DND-41 (cell line): ENCODE measurements around the gene ZNRF4.

Experiments
- EZH2 ChIP-seq: IDR thresholded peaks from 3 replicates; pipeline ENCODE4 v1.6.1; 2012; ENCODE audit warnings: borderline replicate concordance, low read depth, mild to moderate bottlenecking, moderate library complexity, low read length, inconsistent platforms; ENCODE audit not compliant: severe bottlenecking
- TF ChIP-seq, protein P1 (sequence below): IDR thresholded peaks from 2 replicates; pipeline ENCODE4 v1.5.1; 2012; ENCODE audit warnings: borderline replicate concordance, low read length, moderate library complexity, mild to moderate bottlenecking; ENCODE audit not compliant: poor library complexity, severe bottlenecking; ENCODE audit errors: extremely low read depth

- TF ChIP-seq, protein P1, sequence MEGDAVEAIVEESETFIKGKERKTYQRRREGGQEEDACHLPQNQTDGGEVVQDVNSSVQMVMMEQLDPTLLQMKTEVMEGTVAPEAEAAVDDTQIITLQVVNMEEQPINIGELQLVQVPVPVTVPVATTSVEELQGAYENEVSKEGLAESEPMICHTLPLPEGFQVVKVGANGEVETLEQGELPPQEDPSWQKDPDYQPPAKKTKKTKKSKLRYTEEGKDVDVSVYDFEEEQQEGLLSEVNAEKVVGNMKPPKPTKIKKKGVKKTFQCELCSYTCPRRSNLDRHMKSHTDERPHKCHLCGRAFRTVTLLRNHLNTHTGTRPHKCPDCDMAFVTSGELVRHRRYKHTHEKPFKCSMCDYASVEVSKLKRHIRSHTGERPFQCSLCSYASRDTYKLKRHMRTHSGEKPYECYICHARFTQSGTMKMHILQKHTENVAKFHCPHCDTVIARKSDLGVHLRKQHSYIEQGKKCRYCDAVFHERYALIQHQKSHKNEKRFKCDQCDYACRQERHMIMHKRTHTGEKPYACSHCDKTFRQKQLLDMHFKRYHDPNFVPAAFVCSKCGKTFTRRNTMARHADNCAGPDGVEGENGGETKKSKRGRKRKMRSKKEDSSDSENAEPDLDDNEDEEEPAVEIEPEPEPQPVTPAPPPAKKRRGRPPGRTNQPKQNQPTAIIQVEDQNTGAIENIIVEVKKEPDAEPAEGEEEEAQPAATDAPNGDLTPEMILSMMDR = no peak
- no peak for TF ChIP-seq EZH2
Observed at GRCh38 chr19:5454743-5455142, 474 bp upstream of the ZNRF4 start.
